Bronchial epithelial cell (primary cell): ENCODE results near the gene CHST13. TPM values are rescaled to one million over a fixed set of nuclear protein-coding genes. Genes with fewer than 3 reads are reported as not detected.
A peak's percentile ranks its signal among the peaks of the same experiment; 100 is the strongest.

Experiments
- DNase-seq: peaks from one replicate; pipeline ENCODE4 v3.0.0-alpha.2; 2010; ENCODE audit warnings: low read depth
- FAIRE-seq: peaks from 2 replicates; lab custom pipeline; 2011; peaks lifted over from hg19 to GRCh38; lab: Jason Lieb, UNC
- H3K27me3 ChIP-seq: 2 replicates; pipeline ENCODE4 v1.5.1; 2011; ENCODE audit warnings: low read length; ENCODE audit not compliant: control insufficient read depth, insufficient read depth
- H3K36me3 ChIP-seq: 2 replicates; pipeline ENCODE4 v1.5.1; 2011; ENCODE audit warnings: low read length; ENCODE audit not compliant: control insufficient read depth, insufficient read depth
- H3K4me3 ChIP-seq: 2 replicates; pipeline ENCODE4 v1.5.1; 2011; ENCODE audit warnings: mild to moderate bottlenecking, low read depth, low read length, control low read depth
- CTCF ChIP-seq: IDR thresholded peaks from 2 replicates; pipeline ENCODE4 v1.5.1; 2011; ENCODE audit warnings: mild to moderate bottlenecking, moderate library complexity, low read length, control low read depth, inconsistent platforms; ENCODE audit not compliant: insufficient read depth, severe bottlenecking
- total RNA-seq: library from RNA; depleted of rRNA; stranded (reverse); fragments of >200 nt; gene quantifications from 2 replicates; pipeline ENCODE4 v1.2.1, GENCODE V29; 2014

CHST13 gene
- total RNA-seq, 1 donor from 2014 or later = not detected

GRCh38 chr3:126555795-126556636 is 32.1 kb downstream of the CHST13 start:
- DNase-seq (no peak), FAIRE-seq (no peak)
- TF ChIP-seq CTCF = no peak
- Histone ChIP-seq H3K27me3 (no peaks in the 10 kb centered on the region), H3K36me3 (no peaks in the 10 kb centered on the region), H3K4me3 (no peak overlapping the region)

GRCh38 chr3:126556637-126557414 is 32.9 kb downstream of the CHST13 start:
- no peaks in the 10 kb centered on the region for H3K27me3 ChIP-seq

GRCh38 chr3:126557415-126557745 is 33.4 kb downstream of the CHST13 start:
- DNase-seq (no peak), FAIRE-seq (no peak)
- Histone ChIP-seq H3K36me3 (no peaks in the 10 kb centered on the region), H3K27me3 (no peaks in the 10 kb centered on the region), H3K4me3 (no peak overlapping the region)
- no peak for TF ChIP-seq CTCF

More at GRCh38 chr3:126556637-126557414, 32.9 kb downstream of the CHST13 start:
- H3K36me3 ChIP-seq = no peaks in the 10 kb centered on the region
- no peak for TF ChIP-seq CTCF
- FAIRE-seq (peak; percentile 98), DNase-seq (no peak)
- H3K4me3 ChIP-seq = no peak overlapping the region

GRCh38 chr3:126557761-126558160 is 33.8 kb downstream of the CHST13 start:
- Histone ChIP-seq H3K27me3 (no peaks in the 10 kb centered on the region), H3K36me3 (no peaks in the 10 kb centered on the region), H3K4me3 (no peak overlapping the region)
- TF ChIP-seq CTCF = no peak
- no peak for FAIRE-seq
- DNase-seq = no peak

- TF ChIP-seq CTCF = no peak
- no peak within 1 kb of the TSS for H3K4me3 ChIP-seq
- FAIRE-seq (no peak), DNase-seq (no peak)
- H3K36me3 ChIP-seq = no peaks in the 10 kb centered on the region
- peaks cover 1% of the 10 kb centered on the region for H3K27me3 ChIP-seq
Measured at GRCh38 chr3:126558336-126559071, 34.5 kb downstream of the CHST13 start, which contains the start of gene C3orf22. Gene C3orf22 (minus strand): TSS chr3:126558932. CDS start chr3:126553390, 5,542 bp downstream.
